Caco-2 (cell line): ENCODE data around the gene CRTC3. TPM values are rescaled to one million over a fixed set of nuclear protein-coding genes. Genes with fewer than 3 reads are reported as not detected.

ENCODE experiments used
- BruUV-seq: library from RNA; stranded (reverse); fragments of 400-500 nt; replicated peaks from 2 replicates; lab custom pipeline; 2021; lab: Mats Ljungman, UMichigan
- CTCF ChIA-PET: fragments of 300-600 bp; sonication (Branson Sonifier 250); formaldehyde crosslinking; loops from one replicate; lab custom pipeline; 2022; ENCODE audit warnings: antibody characterized with exemption; lab: Charles Lee
- POLR2A ChIA-PET: fragments of 300-600 bp; sonication (Branson Sonifier 250); formaldehyde crosslinking; loops from one replicate; lab custom pipeline; 2022; ENCODE audit warnings: antibody characterized with exemption; lab: Charles Lee
- DNase-seq, 2 experiments: peaks; one replicate each; pipeline versions ENCODE4 v3.0.0 to v3.0.0-alpha.2; 2020 to 2022
- H3K27me3 ChIP-seq: replicated peaks from 2 replicates; pipeline ENCODE4 v1.6.0; 2011; ENCODE audit warnings: low read length; ENCODE audit not compliant: control insufficient read depth, insufficient read depth
- H3K36me3 ChIP-seq: 2 replicates; pipeline ENCODE4 v1.5.1; 2011; ENCODE audit warnings: low read length; ENCODE audit not compliant: control insufficient read depth, insufficient read depth
- H3K4me1 ChIP-seq: fragments of 250-450 bp; sonication (Bioruptor Pico); 2 replicates; pipeline ENCODE4 v1.5.1; 2020; ENCODE audit warnings: mild to moderate bottlenecking
- H3K4me3 ChIP-seq: 2 replicates; pipeline ENCODE4 v1.5.1; 2011; ENCODE audit warnings: low read depth, mild to moderate bottlenecking, control low read depth, low read length
- H3K9me3 ChIP-seq: fragments of 250-450 bp; sonication (Bioruptor Pico); 2 replicates; pipeline ENCODE4 v1.5.1; 2020; ENCODE audit warnings: mild to moderate bottlenecking, moderate library complexity
- H3K27ac Mint-ChIP-seq: one replicate; pipeline ENCODE4 v1.8.0; 2022; ENCODE audit warnings: mixed read lengths; ENCODE audit not compliant: unreplicated experiment
- H3K27me3 Mint-ChIP-seq: one replicate; pipeline ENCODE4 v1.8.0; 2022; ENCODE audit warnings: mixed read lengths; ENCODE audit not compliant: insufficient read depth, unreplicated experiment
- H3K36me3 Mint-ChIP-seq: one replicate; pipeline ENCODE4 v1.8.0; 2022; ENCODE audit warnings: mild to moderate bottlenecking, mixed read lengths; ENCODE audit not compliant: insufficient read depth, unreplicated experiment
- H3K4me1 Mint-ChIP-seq: one replicate; pipeline ENCODE4 v1.8.0; 2022; ENCODE audit warnings: low read depth, mixed read lengths; ENCODE audit not compliant: unreplicated experiment
- H3K4me3 Mint-ChIP-seq: one replicate; pipeline ENCODE4 v1.8.0; 2022; ENCODE audit warnings: mild to moderate bottlenecking, moderate library complexity, mixed read lengths; ENCODE audit not compliant: unreplicated experiment
- H3K9me3 Mint-ChIP-seq: one replicate; pipeline ENCODE4 v1.8.0; 2022; ENCODE audit warnings: mixed read lengths; ENCODE audit not compliant: unreplicated experiment
- intact Hi-C: fragments of 100-400 bp; cut with micrococcal nuclease; formaldehyde crosslinking; loops from one replicate; pipeline ENCODE4 v1.10.0; 2022; ENCODE audit not compliant: unreplicated experiment
- total RNA-seq: library from RNA; stranded (reverse); gene quantifications from 2 replicates; pipeline ENCODE4 v1.2.3, GENCODE V29; 2022
- TF ChIP-seq, protein P1 (sequence below), 2 experiments: fragments of 200-600 bp in 1 of 2; IDR thresholded peaks; 1 replicate in 1 of 2; 2 replicates in 1 of 2; pipeline versions ENCODE4 v1.5.1 to v1.8.0; 2011 to 2022; ENCODE audit warnings: antibody characterized with exemption in 1 of 2, control low read depth in 1 of 2, inconsistent platforms in 1 of 2, low read depth in 1 of 2, low read length in 1 of 2, mild to moderate bottlenecking in 1 of 2, moderate library complexity in 1 of 2; ENCODE audit not compliant: insufficient read depth in 1 of 2, severe bottlenecking in 1 of 2, unreplicated experiment in 1 of 2

CRTC3 gene
- total RNA-seq, 1 experiment from 2014 or later: 35.0 TPM

DNA sequence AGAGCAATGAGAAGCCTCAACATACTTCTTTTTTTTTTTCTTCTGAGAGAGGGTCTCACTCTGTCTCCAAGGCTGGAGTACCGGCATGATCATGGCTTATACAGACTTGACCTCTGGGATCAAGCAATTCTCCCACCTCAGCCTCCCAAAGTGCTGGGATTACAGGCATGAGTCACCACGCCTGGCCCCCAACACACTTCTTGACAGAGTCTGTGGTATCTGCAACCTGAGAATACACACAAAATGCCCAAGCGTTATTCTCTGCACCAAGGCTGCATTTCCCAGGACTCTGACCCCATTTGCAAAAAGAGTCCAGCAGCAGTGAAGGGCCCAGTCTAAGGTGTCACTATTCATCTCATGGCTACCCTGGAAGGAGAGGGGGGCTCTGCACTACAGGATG is 144.8 kb downstream of the CRTC3 start:
- Mint-ChIP-seq H3K4me1 (no peaks in the 10 kb centered on the region), H3K4me3 (no peak overlapping the region), H3K36me3 (no peaks in the 10 kb centered on the region), H3K27ac (no peak overlapping the region), H3K27me3 (no peaks in the 10 kb centered on the region), H3K9me3 (no peaks in the 10 kb centered on the region)
- Histone ChIP-seq H3K4me3 (no peak overlapping the region), H3K27me3 (no peaks in the 10 kb centered on the region), H3K9me3 (no peaks in the 10 kb centered on the region), H3K4me1 (no peaks in the 10 kb centered on the region), H3K36me3 (no peaks in the 10 kb centered on the region)
- POLR2A ChIA-PET: no interaction called here
- no peak for DNase-seq
- TF ChIP-seq, protein P1, sequence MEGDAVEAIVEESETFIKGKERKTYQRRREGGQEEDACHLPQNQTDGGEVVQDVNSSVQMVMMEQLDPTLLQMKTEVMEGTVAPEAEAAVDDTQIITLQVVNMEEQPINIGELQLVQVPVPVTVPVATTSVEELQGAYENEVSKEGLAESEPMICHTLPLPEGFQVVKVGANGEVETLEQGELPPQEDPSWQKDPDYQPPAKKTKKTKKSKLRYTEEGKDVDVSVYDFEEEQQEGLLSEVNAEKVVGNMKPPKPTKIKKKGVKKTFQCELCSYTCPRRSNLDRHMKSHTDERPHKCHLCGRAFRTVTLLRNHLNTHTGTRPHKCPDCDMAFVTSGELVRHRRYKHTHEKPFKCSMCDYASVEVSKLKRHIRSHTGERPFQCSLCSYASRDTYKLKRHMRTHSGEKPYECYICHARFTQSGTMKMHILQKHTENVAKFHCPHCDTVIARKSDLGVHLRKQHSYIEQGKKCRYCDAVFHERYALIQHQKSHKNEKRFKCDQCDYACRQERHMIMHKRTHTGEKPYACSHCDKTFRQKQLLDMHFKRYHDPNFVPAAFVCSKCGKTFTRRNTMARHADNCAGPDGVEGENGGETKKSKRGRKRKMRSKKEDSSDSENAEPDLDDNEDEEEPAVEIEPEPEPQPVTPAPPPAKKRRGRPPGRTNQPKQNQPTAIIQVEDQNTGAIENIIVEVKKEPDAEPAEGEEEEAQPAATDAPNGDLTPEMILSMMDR (IDR thresholded peaks at IDR 0.05; ENCODE audit: insufficient read depth in 1 of 2, low read depth in 1 of 2, low read length in 1 of 2, severe bottlenecking in 1 of 2, unreplicated experiment in 1 of 2): no peak
- BruUV-seq: no TSS peak
- intact Hi-C loops: no loop called here
- CTCF ChIA-PET: no interaction called here

DNA sequence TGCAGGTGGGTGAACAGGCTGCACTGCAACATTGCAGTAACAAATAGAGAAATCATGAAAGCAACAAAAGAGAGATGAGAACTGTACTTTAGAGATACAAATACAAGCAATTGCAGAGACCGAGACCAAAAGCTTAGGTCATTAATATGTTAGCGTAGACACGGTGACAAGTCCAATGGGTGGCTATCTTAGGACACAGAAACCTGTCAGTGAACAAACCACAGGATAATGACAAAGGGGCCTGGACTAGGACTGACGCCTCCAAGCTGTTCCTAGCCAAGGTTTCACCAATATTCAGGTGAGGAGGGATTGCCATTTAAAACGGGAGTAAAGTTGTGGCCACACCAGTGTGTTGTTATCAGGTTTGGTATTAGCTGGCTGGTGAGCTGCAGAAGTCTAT is 145.7 kb downstream of the CRTC3 start:
- Histone ChIP-seq H3K4me3 (no peak overlapping the region), H3K27me3 (no peaks in the 10 kb centered on the region), H3K36me3 (no peaks in the 10 kb centered on the region), H3K4me1 (no peaks in the 10 kb centered on the region), H3K9me3 (no peaks in the 10 kb centered on the region)
- Mint-ChIP-seq H3K4me3 (no peak overlapping the region), H3K9me3 (no peaks in the 10 kb centered on the region), H3K36me3 (no peaks in the 10 kb centered on the region), H3K27ac (no peak overlapping the region), H3K27me3 (no peaks in the 10 kb centered on the region), H3K4me1 (no peaks in the 10 kb centered on the region)
- POLR2A ChIA-PET: no interaction called here
- TF ChIP-seq, protein P1 (IDR thresholded peaks at IDR 0.05; ENCODE audit: insufficient read depth in 1 of 2, low read depth in 1 of 2, low read length in 1 of 2, severe bottlenecking in 1 of 2, unreplicated experiment in 1 of 2): no peak
- BruUV-seq: no TSS peak
- CTCF ChIA-PET: no interaction called here
- no peak for DNase-seq
- intact Hi-C loops: no loop called here

DNA sequence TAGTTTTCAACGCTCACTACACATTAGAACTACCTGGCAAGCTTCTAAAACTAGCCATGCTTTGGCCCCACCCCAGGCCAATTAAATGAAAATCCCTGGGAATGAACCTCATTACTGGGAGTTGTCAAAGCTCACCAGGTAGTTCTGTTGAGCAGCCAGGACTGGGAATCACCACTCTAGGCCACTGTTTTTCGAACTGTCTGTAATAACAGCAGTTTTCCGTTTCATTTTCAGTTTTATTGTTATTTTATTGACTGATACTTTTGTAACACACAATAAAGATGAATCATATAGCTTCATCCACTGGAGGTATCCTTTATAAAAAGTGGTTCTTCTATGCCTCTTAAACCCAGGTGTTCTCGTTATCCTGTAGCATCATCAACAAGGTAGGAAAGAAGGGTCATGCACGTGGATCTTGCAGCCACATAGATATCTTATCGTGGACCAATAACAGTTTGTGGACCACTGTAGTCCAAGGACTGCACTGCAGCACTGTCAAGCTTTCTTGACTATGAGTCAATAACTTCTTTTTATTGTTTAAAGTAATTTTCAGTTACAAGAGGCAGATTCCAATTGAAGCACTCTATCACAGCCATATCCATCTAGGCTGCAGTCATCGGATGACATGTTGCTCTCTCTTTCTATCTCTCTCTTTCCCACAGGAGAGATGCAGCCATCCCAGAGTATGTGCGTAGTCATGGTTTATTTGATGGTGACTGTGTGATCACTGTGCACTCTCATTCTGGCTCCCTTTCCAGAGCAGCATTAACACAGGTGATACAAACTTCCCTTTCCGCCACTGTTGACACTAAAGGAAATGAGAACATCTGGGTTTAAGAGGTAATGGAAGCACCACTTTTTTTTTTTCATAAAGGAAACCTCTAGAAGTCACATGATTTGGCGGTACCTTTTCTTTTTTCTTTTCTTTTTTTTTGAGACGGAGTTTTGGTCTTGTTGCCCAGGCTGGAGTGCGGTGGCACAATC is 148.4 kb downstream of the CRTC3 start:
- DNase-seq: no peak
- TF ChIP-seq, protein P1 (IDR thresholded peaks at IDR 0.05; ENCODE audit: insufficient read depth in 1 of 2, low read depth in 1 of 2, low read length in 1 of 2, severe bottlenecking in 1 of 2, unreplicated experiment in 1 of 2): no peak
- no peaks in the 10 kb centered on the region for H3K36me3 ChIP-seq

More for the DNA sequence above, 148.4 kb downstream of the CRTC3 start:
- Mint-ChIP-seq H3K4me3 (no peak overlapping the region), H3K27ac (no peak overlapping the region), H3K27me3 (no peaks in the 10 kb centered on the region), H3K4me1 (no peaks in the 10 kb centered on the region), H3K36me3 (no peaks in the 10 kb centered on the region), H3K9me3 (no peaks in the 10 kb centered on the region)
- POLR2A ChIA-PET: no interaction called here
- no peak overlapping the region for H3K4me3 ChIP-seq
- intact Hi-C loops: no loop called here
- no peaks in the 10 kb centered on the region for H3K27me3 ChIP-seq
- BruUV-seq: no TSS peak
- H3K4me1 ChIP-seq: no peaks in the 10 kb centered on the region
- H3K9me3 ChIP-seq: no peaks in the 10 kb centered on the region
- CTCF ChIA-PET: no interaction called here
